BJ (cell line): ENCODE results near the gene CEP85L. TPM values are rescaled to one million over a fixed set of nuclear protein-coding genes. Genes with fewer than 3 reads are reported as not detected.

Experiments used
- CTCF ChIA-PET: fragments of 350-600 bp; formaldehyde crosslinking; extraction: SDS; loops from one replicate; lab custom pipeline; 2021; ENCODE audit warnings: antibody characterized with exemption, inconsistent platforms; lab: Yijun Ruan, JAX
- POLR2A ChIA-PET: fragments of 300-600 bp; sonication (Branson Sonifier 250); formaldehyde crosslinking; extraction: SDS; loops from one replicate; lab custom pipeline; 2021; ENCODE audit warnings: antibody characterized with exemption; lab: Charles Lee
- DNase-seq: peaks from one replicate; pipeline ENCODE4 v3.0.0-alpha.2; 2011; ENCODE audit warnings: low read depth
- H3K27me3 ChIP-seq: 2 replicates; pipeline ENCODE4 v1.6.0; 2011; ENCODE audit warnings: low read length; ENCODE audit not compliant: control insufficient read depth, insufficient read depth
- H3K36me3 ChIP-seq: 2 replicates; pipeline ENCODE4 v1.5.1; 2011; ENCODE audit warnings: low read length; ENCODE audit not compliant: control insufficient read depth, insufficient read depth
- H3K4me3 ChIP-seq: 2 replicates; pipeline ENCODE4 v1.5.1; 2011; ENCODE audit warnings: low read depth, mild to moderate bottlenecking, control low read depth, low read length
- CTCF ChIP-seq: IDR thresholded peaks from 2 replicates; pipeline ENCODE4 v1.5.1; 2011; ENCODE audit warnings: low read depth, mild to moderate bottlenecking, control low read depth, inconsistent platforms, low read length, moderate library complexity; ENCODE audit not compliant: insufficient read depth
- polyA plus RNA-seq: library from polyadenylated mRNA; depleted of rRNA; stranded (reverse); fragments of >200 nt; gene quantifications from 2 replicates; pipeline ENCODE4 v1.2.3, GENCODE V29; 2011

The CEP85L gene
- polyA plus RNA-seq, 1 experiment, result 2.6 TPM

GRCh38 chr6:118535176-118535844 is 116.1 kb downstream of the CEP85L start:
- DNase-seq, result no peak
- Histone ChIP-seq H3K36me3 (no peaks in the 10 kb centered on the region), H3K4me3 (no peak overlapping the region), H3K27me3 (no peaks in the 10 kb centered on the region)
- ChIA-PET CTCF (no interaction called here), POLR2A (no interaction called here)
- no peak for TF ChIP-seq CTCF

- no peaks in the 10 kb centered on the region for H3K36me3 ChIP-seq
- no peak for TF ChIP-seq CTCF
- no peaks in the 10 kb centered on the region for H3K27me3 ChIP-seq
- ChIA-PET CTCF (no interaction called here), POLR2A (no interaction called here)
- no peak for DNase-seq
- H3K4me3 ChIP-seq, result no peak overlapping the region
These were observed 120.4 kb downstream of the CEP85L start for GRCh38 chr6:118530942-118531341.

- Histone ChIP-seq H3K27me3 (no peaks in the 10 kb centered on the region), H3K4me3 (no peak overlapping the region), H3K36me3 (no peaks in the 10 kb centered on the region)
- ChIA-PET CTCF (no interaction called here), POLR2A (no interaction called here)
- DNase-seq, result no peak
- TF ChIP-seq CTCF, result no peak
These were observed 121.6 kb downstream of the CEP85L start for GRCh38 chr6:118529756-118530155.

- no peak for DNase-seq
- no peaks in the 10 kb centered on the region for H3K27me3 ChIP-seq
- TF ChIP-seq CTCF, result no peak
- H3K4me3 ChIP-seq, result no peak overlapping the region
- ChIA-PET CTCF (no interaction called here), POLR2A (no interaction called here)
- no peaks in the 10 kb centered on the region for H3K36me3 ChIP-seq
These were observed 123.3 kb downstream of the CEP85L start for GRCh38 chr6:118528129-118528528.

- Histone ChIP-seq H3K4me3 (no peak overlapping the region), H3K36me3 (no peaks in the 10 kb centered on the region; the same call in 1 of the 2 replicates), H3K27me3 (no peaks in the 10 kb centered on the region)
- CTCF ChIA-PET, result interaction anchor here (0.5 kb wide), 1 partner anchor 183 kb away, joined by 3 read pairs; no protein-coding TSS in a partner anchor
- POLR2A ChIA-PET, result no interaction called here
- no peak for TF ChIP-seq CTCF
- no peak for DNase-seq
These were observed 125.2 kb downstream of the CEP85L start for GRCh38 chr6:118525913-118526780.
